Mesangial cell (primary cell): ENCODE results near the gene KRTAP6-2. TPM values are rescaled to one million over a fixed set of nuclear protein-coding genes. Genes with fewer than 3 reads are reported as not detected.

Experiments used
- total RNA-seq: library from RNA; depleted of rRNA; stranded (reverse); fragments of >200 nt; gene quantifications from 2 replicates; pipeline ENCODE4 v1.2.3, GENCODE V29; 2015

KRTAP6-2 gene, protein sequence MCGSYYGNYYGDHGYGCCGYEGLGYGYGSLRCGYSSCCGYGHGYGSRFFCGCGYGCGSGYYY
- total RNA-seq = not detected in 2 replicates

DNA sequence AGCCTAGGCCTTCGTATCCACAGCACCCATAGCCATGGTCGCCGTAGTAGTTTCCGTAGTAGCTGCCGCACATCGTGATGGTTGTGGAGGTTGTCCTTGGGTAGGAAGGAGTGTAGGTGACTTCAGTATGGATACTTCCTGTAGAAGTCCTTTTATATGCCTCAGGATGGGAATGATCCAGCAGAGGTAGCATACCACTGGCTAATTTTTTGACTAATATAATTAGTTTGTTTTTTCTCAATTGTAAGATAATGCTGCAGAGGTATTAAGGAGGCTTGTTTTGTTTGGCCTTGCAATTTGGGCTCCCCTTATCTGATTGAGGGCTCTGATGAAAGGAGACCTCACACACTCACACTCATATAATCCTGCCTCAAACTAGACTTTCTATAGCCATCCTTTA is at the start of gene KRTAP6-2:
KRTAP6-2 (minus strand) TSS at position 101 of the 400 bp plus-strand sequence; CDS start at position 73, 28 bp downstream.

DNA sequence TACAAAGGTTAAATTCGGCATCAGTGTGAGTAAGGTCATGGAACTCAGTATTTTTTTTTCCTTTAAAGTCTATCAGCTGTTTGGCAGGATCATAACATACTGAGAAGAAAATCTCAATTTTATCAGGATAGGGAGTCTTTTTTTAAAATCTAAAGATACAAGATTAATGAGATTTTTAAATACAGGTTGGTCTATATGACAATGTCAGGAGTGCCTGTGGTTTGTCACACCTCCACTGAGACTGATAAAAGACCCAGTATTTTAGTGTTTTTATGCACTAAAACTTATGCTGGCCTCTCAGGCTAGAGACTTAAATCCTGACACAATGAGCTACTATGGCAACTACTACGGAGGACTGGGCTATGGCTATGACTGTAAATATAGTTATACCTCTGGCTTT is 43.9 kb upstream of the KRTAP6-2 start, which contains the start of gene KRTAP20-3:
KRTAP20-3 (plus strand) TSS at position 301 of the 400 bp plus-strand sequence.

DNA sequence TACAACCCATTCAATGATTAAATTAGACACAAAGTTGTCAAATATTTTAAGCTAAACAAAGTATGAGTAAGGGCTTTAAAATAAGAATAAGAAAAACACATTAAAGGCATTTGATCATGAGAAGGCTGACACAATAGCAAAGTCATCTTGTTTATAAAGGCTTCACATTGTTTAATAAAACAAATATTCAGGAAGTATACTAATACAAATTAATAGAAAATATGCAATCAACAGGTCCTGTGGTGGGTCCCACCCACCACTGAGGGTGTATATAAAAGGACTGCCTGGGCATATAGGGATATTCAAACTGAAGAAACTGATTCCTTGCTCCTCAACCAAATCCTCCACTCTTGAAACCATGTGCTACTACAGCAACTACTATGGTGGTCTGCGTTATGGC is 36.2 kb upstream of the KRTAP6-2 start, which contains the start of gene KRTAP20-2:
KRTAP20-2 (plus strand) TSS at position 301 of the 400 bp plus-strand sequence; CDS start at position 359, 58 bp downstream.

GRCh38 chr21:30620522-30620921 is 21.8 kb upstream of the KRTAP6-2 start, which contains the start of gene KRTAP20-4:
Gene KRTAP20-4, plus strand, starts transcription at chr21:30620627.

GRCh38 chr21:30616125-30616524 is 17.4 kb upstream of the KRTAP6-2 start, which contains the start of gene KRTAP20-1:
Gene KRTAP20-1, plus strand, starts transcription at chr21:30616425. Its CDS starts 30 bp downstream, at chr21:30616455.

DNA sequence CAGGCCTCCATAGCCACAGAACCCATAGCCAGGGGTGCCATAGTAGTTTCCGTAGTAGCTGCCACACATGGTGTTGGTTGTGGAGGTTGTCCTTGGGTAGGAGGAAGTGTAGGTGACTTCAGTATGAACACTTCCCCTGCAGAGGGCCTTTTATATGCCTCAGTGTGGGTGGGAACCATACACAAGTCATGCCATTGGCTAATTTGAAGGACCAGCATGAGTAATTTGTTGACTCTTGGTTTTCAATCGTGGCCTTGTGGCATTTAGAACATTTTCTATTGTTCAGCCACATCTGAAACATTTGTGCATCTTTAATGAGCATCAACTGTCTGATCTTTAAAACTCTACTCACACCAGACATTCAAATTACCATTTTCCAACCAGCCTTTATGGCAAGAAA is 15.1 kb upstream of the KRTAP6-2 start, which contains the start of gene KRTAP6-1:
KRTAP6-1 (minus strand) TSS at position 95 of the 400 bp plus-strand sequence; CDS start at position 69, 26 bp downstream.

DNA sequence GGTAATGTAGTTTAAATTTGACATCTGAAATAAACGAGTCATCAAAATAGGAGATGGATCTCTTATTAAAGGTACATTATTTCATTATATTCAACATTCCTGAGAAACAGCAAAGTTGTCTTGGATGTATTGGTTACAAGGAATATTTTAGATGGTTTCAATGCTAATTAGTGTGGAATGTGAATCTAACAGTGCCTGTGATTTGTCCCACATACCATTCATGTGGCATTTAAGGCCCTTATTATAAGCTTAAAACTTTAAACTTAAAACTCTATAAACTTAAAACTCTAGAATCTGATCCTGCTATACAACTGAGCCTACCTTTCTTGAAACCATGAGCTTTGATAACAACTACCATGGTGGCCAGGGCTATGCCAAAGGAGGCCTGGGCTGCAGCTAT is 2.1 kb upstream of the KRTAP6-2 start, which contains the start of gene KRTAP22-1:
KRTAP22-1 (plus strand) TSS at position 301 of the 400 bp plus-strand sequence.

DNA sequence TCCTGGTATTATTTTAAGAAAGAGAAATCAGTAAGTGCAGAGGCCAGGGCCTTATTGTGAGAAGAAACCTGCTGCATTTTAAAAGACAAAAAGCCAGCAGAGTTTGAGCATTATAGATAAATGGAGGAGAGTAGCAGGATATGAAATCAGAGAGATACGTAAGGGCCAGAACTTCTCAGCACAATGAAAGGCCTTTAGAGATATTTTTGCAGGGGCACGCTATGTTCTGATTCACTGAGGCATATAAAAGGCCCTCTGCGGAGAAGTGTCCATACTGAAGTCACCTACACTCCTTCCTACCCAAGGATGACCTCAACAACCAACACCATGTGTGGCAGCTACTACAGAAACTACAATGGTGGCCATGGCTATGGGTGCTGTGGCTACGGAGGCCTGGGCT is 6.6 kb downstream of the KRTAP6-2 start, which contains the start of gene KRTAP6-3:
KRTAP6-3 (plus strand) TSS at position 301 of the 400 bp plus-strand sequence; CDS start at position 307, 6 bp downstream.

GRCh38 chr21:30590297-30590696 is 8.4 kb downstream of the KRTAP6-2 start, which contains the start of gene KRTAP22-2:
Gene KRTAP22-2, minus strand, starts transcription at chr21:30590397.

GRCh38 chr21:30561264-30561895 is 37.3 kb downstream of the KRTAP6-2 start, which contains the start of gene KRTAP19-7:
Gene KRTAP19-7, minus strand, starts transcription at chr21:30561314. Its CDS starts 25 bp downstream, at chr21:30561289.

Other genes with a start within 250 kb of the KRTAP6-2 start
- gene KRTAP13-2, start 226.6 kb downstream of the KRTAP6-2 start, total RNA-seq = not detected in 2 replicates
- not detected in 2 replicates for gene KRTAP13-1, start 202.9 kb downstream of the KRTAP6-2 start, total RNA-seq
- not detected in 2 replicates for gene KRTAP13-3, start 173.0 kb downstream of the KRTAP6-2 start, total RNA-seq
- gene KRTAP13-4, start 168.7 kb downstream of the KRTAP6-2 start, total RNA-seq = not detected in 2 replicates
- gene KRTAP15-1, start 158.6 kb downstream of the KRTAP6-2 start, total RNA-seq = not detected in 2 replicates
- not detected in 2 replicates for gene KRTAP19-1, start 118.5 kb downstream of the KRTAP6-2 start, total RNA-seq
- gene KRTAP19-2, start 111.5 kb downstream of the KRTAP6-2 start, total RNA-seq = not detected in 2 replicates
- gene KRTAP19-3, start 106.9 kb downstream of the KRTAP6-2 start, total RNA-seq = not detected in 2 replicates
- not detected in 2 replicates for gene KRTAP19-4, start 101.7 kb downstream of the KRTAP6-2 start, total RNA-seq
- not detected in 2 replicates for gene KRTAP19-5, start 96.8 kb downstream of the KRTAP6-2 start, total RNA-seq
- gene KRTAP19-6, start 57.0 kb downstream of the KRTAP6-2 start, total RNA-seq = not detected in 2 replicates
- gene KRTAP19-7, start 37.6 kb downstream of the KRTAP6-2 start, total RNA-seq = not detected in 2 replicates
- not detected in 2 replicates for gene KRTAP22-2, start 8.5 kb downstream of the KRTAP6-2 start, total RNA-seq
- gene KRTAP6-3, start 6.5 kb downstream of the KRTAP6-2 start, total RNA-seq = not detected in 2 replicates
- not detected in 2 replicates for gene KRTAP22-1, start 2.2 kb upstream of the KRTAP6-2 start, total RNA-seq
- gene KRTAP6-1, start 15.0 kb upstream of the KRTAP6-2 start, total RNA-seq = not detected in 2 replicates
- gene KRTAP20-1, start 17.5 kb upstream of the KRTAP6-2 start, total RNA-seq = not detected in 2 replicates
- gene KRTAP20-4, start 21.7 kb upstream of the KRTAP6-2 start, total RNA-seq = not detected in 2 replicates
- not detected in 2 replicates for gene KRTAP20-2, start 36.3 kb upstream of the KRTAP6-2 start, total RNA-seq
- gene KRTAP20-3, start 44.0 kb upstream of the KRTAP6-2 start, total RNA-seq = not detected in 2 replicates
- gene KRTAP21-3, start 119.9 kb upstream of the KRTAP6-2 start, total RNA-seq = not detected in 2 replicates
- gene KRTAP21-2, start 148.4 kb upstream of the KRTAP6-2 start, total RNA-seq = not detected in 2 replicates
- not detected in 2 replicates for gene KRTAP21-1, start 156.5 kb upstream of the KRTAP6-2 start, total RNA-seq
- gene KRTAP8-1, start 214.4 kb upstream of the KRTAP6-2 start, total RNA-seq = not detected in 2 replicates
- not detected in 2 replicates for gene KRTAP7-1, start 230.9 kb upstream of the KRTAP6-2 start, total RNA-seq